GM19397 (cell line): ENCODE results near the gene NSUN6.
"Not testable (repeated sequence)": the region's sequence is repeated elsewhere in the genome, so short reads cannot be mapped to it uniquely, and the experiment has no call there.

Experiments used
- ATAC-seq: cut with Tn5 transposase; IDR thresholded peaks from one replicate; pipeline ENCODE4 v1.9.1; 2021; ENCODE audit warnings: mild to moderate bottlenecking, moderate library complexity; ENCODE audit not compliant: unreplicated experiment

Gene NSUN6

DNA sequence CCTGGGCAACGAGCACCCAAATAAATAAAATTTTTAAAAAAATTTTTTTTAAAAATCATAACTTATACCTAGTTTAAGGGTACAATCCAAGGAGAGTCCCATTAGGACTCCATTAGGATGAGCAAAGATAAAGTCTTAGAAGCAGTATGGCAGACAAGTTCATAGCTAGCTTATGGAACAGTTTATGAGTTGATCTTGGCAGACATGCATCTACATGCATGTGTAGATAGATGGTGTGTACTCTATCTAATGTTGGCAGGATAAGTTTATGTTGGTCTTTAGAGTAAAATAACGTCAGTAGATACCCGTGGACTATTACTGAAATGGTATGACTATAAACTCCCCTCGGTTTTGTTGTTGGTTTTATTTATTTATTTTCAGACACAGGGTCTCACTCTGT is 40.2 kb downstream of the NSUN6 start:
- no peak for ATAC-seq

DNA sequence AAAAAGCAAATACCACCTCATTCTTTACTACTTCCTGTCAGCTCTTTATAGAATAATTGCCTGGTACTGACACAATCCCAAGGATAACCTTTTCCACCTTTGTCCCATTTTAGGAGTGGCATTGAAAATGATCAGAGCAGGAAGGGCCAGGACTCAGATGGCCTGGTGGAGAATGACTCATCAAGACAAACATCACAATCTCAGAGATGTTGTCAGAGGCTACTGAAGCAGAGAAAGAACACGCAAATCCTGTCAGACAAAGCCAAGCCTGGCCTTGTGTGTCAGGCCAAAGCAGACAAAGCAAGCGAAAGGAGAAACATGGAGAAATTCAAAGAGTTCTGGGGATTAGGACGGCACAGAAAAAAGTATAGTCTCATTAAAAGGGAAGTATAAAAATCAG is 40.9 kb downstream of the NSUN6 start:
- ATAC-seq = no peak

DNA sequence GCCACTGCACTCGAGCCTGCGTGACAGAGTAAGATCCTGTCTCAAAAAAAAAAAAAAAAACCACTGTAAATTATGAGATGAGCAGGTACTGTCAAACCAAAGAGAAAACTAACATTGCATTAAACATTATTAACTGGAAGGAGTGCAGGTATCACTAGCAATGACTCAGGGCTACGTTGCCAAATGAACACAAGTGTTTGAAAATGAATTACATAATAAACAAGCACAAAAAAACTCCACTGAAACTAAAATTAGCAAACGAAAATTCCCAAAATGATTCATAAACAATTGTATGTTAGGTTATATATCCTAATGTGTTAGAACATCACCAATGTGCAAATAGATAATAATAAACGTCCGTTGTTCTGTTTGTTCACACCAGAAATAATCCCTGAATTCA is 42.8 kb downstream of the NSUN6 start:
- ATAC-seq = no peak

DNA sequence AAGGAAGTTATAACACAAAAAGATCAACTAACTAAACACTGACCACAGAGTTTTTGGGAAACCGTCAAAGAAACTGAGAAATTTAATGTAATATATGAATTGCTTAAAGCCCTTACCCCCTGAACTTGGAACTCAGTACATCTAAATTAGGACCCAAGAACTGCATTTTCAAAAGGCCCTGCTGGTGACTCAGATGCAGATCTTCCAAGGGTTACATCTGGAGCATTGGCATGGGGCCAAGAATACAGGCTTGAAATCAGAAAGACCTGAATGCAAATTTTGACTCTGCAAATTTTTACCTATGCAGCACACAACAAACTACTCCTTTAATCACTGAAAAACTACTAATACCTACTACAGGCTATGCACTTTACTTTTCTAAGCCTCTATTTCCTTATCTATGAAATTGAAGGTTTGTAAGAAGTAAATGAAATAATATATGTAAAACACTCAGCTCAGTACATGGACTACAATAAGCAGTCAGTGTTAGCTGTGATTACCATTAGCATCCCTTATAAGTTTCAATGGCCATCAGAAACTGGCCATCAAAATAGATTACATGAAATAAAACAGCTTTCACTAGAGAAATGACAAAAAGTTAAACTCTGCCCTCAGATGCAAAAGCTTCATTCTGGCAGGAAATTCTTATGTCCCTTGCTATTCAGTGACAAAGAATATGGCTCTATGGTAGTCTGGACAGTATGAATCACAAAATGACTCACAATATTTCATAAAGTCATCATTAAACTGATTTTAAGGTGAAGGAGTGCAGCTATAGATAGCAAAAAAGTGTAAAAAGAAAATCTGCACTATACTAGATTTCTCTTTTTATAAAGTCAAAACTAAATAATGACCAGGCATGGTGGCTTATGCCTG is 43.6 kb downstream of the NSUN6 start:
- ATAC-seq = no peak

DNA sequence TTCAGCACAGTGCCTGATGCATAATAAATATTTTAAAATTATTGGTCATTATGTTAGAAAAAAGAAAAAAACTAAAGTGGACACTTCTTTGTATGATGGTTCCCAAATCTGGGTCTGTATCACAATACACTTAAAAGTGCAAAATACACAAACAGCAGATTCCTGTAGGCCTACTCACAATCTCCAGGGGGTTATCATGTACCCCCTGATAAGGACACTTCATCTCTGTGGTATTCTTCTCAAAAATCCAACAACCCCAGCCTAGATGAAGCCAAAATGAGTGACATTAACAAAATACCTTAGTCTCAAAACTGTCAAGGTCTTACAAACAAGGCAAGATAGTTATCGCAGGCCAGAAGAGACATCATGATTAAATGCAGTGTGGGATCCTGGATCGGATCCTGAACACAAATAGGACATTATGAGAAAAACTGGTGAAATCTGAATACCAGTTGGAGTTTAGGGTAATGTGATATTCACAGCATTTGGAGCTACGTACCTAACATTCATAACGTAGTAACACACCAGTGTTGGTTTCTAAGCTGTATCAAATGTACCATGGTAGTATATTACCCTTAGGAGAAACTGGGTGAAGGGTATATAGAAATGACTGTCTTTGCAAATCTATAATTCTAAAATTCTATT is 45.2 kb downstream of the NSUN6 start:
- no peak for ATAC-seq

DNA sequence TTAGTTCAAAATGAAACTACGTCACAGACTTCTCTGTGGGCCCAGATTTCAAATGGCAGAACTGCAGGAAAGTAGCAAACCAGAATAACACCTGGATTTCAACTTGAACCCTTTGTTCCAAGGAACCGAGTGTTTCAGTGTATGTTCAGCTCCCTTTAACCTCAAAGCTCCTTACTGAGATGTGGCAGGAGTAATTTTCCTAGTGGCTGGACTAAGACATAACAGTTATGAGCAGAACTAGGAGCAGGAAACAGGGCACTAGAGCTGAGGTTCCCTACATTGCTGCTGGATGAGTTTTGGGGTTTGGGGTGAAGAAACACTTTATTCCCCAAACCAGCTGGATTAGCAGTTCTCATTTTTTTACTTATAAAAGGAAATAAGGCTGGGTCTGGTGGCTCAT is 50.1 kb downstream of the NSUN6 start:
- ATAC-seq = no peak

DNA sequence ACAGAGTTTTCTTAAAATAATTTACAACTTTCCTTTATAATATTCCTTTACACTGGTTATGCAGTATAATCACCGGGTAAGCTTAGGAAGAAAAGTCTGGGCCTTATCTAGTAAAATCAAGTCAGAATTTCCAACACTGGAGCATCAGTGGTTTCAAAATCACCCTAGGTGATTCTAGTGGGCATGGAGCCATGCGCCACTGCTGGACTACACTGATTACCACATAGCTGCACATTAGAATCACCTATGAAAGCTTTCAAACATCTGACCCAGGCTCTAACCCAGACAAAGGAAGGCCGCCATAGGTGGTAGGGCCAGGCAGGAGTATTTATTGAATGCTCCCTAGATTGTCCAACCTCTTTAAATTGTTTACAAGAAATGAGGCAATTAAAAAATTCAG is 52.0 kb downstream of the NSUN6 start:
- ATAC-seq = no peak

DNA sequence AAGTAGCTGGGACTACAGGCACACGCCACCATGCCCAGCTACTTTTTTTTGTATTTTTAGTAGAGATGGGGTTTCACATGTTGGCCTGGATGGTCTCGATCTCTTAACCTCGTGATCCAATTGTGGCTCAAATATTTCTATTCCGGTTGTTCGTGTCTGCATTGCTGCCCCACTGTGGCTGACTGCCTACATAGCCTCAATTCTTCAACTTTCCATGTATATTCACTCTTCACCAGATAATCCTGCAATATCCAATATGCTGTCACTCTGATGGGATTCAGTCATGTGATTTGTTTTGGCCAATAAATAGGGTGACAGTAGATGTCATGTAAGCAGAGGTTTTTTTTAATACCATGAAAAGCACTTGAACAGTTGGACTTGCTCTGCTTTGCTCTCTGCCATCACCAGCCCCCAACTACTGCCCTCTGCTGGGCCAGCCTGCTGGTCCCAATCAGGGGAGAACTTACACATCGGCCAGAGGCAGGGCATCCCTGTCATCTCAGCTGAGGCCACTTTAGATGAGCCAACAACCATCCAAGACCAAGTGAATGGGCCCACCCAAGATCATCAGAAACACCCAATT is 56.7 kb downstream of the NSUN6 start:
- ATAC-seq = no peak

DNA sequence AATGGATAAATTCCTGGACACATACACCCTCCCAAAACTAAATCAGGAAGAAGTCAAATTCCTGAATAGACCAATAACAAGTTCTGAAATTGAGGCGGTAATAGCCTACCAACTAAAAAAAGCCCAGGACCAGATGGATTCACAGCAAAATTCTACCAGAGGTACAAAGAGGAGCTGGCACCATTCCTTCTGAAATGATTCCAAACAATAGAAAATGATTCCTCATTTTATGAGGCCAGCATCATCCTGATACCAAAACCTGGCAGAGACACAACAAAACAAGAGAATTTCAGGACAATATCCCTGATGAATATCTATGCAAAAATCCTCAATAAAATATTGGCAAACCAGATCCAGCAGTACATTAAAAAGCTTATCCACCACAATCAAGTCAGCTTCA is 60.2 kb downstream of the NSUN6 start:
- not testable (repeated sequence) for ATAC-seq

DNA sequence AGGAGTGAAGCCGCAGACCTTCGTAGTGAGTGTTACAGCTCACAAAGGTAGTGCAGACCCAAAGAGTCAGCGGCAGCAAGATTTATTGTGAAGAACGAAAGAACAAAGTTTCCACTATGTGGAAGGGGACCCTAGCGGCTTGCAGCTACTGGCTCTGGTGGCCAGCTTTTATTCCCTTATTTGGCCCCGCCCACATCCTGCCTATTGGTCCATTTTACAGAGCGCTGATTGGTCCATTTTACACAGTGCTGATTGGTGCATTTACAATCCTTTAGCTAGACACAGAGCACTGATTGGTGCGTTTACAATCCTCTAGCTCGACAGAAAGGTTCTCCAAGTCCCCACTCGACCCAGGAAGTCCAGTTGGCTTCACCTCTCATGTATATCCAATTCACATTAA is 64.8 kb downstream of the NSUN6 start:
- not testable (repeated sequence) for ATAC-seq

DNA sequence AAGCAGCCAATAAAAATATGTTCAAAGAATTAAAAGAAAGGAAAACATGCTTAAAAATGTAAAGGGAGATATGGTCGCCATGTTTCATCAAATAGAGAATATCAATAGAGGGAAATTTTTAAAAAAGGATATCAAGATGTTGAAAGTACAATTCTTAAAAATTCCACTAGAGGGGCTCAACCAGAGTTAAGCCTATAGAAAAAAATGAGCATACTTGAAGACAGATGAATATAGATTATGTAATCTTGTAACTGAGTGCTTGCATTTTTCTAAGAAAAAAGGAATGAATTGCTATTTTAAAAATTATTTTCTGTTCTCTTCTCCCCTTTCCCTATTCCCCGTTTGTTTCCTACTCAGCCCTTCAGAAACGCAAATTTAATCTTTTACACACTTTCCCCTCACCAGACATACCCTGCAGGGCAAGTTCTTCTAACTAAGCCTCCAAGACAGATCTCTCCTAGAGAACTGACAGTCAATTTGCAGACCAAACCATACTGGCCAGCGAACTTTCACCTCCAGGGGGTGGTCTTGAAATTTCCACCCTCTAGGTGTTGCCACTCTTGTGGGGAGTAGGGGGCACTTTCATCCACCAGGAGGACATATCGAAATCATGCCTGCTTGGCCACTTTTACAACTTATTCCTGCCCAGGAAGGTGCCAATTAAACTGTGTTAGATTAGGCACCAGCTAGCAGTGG is 67.7 kb downstream of the NSUN6 start:
- no peak for ATAC-seq

DNA sequence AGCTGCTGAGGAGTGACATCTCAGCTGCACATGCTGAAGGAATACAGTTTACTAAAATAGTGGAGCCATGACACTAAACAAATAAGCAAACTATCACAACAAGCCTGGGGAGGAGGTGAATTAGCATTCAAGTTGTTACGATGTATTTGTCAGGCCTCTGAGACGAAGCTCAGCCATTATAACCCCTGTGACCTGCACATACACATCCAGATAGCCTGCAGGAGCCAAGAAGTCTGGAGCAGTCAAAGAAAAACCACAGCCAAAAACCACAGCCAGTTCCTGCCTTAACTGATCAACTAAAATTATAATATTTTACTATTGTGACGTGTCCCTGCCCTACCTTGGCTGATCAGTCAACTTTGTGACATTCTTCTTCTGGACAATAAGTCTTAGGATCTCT is 68.6 kb downstream of the NSUN6 start:
- ATAC-seq = no peak

DNA sequence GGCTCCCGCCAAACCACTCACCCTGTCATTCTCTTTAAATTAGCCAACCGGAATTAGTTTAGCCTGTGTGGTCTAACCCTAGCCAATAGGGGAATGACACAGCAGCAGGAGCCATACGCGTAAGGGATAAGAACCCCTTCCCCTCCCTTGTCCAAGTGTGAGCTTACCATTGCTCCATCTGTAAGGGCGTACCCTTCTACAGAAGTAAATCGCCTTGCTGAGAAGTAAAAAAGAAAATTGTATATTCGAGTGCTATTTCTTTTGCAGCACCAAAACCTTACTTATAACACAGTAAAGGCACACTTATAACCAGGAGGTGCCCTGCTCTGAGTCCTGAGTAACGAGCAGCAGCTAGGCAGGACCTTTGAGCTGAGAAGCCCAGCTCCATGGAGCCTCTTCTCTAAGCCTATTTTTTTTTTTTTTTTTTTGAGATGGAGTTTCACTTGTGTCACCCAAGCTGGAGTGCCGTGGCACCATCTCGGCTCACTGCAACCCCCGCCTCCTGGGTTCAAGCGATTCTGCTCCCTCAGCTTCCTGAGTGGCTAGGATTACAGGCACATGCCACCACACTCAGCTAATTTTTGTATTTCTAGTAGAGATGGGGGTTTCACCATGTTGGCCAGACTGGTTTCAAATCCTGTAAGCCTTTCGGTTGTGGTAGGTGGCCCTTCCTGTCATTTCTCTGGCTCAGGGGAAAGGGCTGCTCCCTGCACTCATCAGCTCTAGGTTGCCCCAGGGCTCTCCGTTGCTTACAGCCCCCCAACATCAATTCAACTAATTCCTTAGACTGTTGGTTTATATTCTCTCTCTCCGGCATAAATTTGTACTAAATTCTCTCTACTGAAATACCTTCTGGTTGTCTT is 73.3 kb downstream of the NSUN6 start:
- ATAC-seq = no peak

DNA sequence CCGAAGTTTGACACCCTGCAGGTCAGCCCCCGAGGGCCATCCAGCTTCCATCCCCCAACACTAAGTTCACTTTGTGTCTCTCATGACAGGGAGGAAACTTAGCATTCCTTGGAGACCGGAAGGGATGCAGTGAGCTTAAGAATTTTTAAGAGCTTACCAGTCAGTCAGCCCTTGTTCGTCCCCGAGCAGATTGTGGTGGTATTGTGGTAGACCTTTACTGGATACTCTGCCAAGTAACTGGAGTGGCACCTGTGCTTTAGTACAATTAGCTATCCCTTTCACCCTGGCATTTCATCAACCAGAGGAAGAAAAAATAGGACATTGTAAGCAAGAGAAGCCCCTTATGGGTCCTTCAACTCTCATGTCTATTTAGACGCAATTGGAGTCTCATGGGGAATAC is 74.8 kb downstream of the NSUN6 start:
- ATAC-seq = no peak

DNA sequence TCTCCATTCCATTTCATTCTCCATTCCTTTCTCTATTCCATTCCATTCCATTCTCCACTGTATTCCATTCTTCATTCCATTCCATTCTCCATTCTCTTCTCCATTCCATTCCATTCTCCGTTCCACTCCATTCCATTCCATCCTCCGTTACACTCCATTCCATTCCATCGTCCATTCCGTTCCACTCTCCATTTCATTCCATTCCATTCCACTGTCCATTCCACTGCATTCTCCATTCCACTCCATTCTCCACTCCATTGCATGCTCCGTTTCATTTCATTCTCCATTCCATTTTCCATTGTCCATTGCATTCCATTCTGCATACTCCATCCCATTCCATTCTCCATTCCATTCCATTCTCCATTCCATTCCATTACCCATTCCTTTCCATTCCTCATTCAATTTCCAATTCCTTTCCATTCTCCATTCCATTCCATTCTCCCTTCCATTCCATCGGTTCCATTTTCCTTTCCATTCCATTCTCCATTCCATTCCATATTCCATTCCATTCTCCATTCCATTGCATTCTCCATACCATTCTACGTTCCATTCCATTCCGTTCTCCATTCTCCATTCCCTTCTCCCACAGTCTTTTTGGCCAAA is 78.3 kb downstream of the NSUN6 start:
- no peak for ATAC-seq

DNA sequence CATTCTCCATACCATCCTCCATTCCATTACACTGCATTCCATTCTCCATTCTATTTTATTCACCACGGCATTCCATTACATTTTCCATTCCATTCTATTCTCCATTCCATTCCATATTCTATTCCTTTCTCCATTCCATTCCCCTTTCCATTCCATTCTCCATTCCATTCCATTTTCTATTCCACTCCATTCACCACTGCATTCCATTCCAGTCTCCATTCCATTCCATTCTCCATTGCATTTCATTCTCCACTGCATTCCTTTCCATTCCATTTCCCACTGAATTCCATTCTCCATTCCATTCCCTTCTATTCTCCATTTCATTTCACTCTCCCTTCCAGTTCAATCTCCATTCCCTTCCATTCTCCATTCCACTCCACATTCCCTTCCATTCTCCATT is 79.6 kb downstream of the NSUN6 start:
- ATAC-seq = no peak

DNA sequence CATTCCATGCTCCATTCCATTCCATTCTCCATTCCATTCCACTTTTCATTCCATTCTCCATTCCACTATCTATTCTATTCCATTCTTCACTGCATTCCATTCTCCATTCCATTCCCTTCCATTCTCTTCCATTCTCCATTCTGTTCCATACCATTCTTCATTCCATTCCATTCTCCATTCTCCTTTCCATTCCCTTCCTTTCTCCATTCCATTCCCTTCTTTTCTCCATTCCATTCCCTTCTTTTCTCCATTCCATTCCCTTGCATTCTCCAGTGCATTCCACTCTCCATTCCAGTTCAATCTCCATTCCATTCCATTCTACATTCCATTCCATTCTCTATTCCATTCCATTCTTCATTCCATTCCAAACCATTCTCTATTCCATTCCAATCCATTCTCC is 80.3 kb downstream of the NSUN6 start:
- no peak for ATAC-seq

DNA sequence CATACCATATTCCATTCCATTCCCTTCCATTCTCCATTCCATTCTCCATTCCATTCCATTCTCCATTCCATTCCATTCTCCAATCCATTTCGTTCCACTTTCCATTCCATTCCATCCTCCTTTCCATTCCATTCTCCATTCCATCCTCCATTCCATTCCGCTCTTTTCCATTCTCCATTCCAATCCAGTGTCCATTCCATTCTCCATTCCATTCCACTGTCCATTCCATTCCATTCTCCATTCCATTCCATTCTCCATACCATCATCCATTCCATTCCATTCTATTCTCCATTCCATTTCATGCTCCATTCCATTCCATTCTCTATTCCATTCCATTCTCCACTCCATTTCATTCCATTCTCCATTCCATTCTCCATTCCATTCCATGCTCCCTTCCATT is 81.0 kb downstream of the NSUN6 start:
- ATAC-seq = not testable (repeated sequence)

DNA sequence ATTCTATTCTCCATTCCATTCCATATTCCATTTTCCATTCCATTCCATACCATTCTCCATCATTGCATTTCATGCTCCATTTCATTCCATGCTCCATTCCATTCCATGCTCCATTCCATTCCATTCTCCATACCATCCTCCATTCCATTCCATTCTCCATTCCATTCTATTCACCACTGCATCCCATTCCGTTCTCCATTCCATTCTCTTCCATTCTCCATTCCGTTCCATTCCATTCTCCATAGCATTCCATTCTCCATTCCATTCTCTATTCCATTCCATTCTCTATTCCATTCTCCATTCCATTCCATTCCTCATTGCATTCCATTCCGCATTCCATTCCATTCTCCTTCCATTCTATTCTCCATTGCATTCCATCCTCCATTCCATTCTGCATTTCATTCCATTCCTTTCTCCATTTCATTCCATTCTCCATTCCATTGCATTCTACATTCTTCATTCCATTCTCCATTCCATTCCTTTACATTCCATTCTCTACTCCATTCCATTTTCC is 84.0 kb downstream of the NSUN6 start:
- no peak for ATAC-seq

DNA sequence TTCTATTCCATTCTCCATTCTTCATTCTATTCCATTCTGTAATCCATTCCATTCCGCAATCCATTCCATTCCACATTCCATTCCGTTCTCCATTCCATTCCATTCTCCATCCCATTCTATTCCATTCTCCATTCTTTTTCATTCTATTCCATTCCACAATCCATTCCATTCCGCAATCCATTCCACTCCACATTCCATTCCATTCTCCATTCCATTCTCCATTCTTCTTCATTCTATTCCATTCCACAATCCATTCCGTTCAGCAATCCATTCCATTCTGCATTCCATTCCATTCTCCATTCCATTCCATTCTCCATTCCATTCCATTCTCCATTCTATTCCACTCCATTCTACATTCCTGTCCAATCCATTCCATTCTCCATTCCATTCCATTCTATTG is 85.2 kb downstream of the NSUN6 start:
- no peak for ATAC-seq
